H1 (cell line): ENCODE results near the gene ISM1. TPM values are rescaled to one million over a fixed set of nuclear protein-coding genes. Genes with fewer than 3 reads are reported as not detected.

Source experiments
- SRF ChIP-seq: IDR thresholded peaks from 2 replicates; pipeline ENCODE4 v1.6.1; 2011; ENCODE audit warnings: mild to moderate bottlenecking, low read depth, low read length, moderate library complexity
- polyA plus RNA-seq, 7 experiments: library from polyadenylated mRNA; depleted of rRNA in 3 of 7; stranded (reverse) in 5 of 7; unstranded in 2 of 7; fragments of >200 nt in 5 of 7; fragments of 200-250 nt in 2 of 7; gene quantifications; 1 replicate in 5 of 7; 2 replicates in 1 of 7; 4 replicates in 1 of 7; pipeline versions ENCODE4 v1.2.1 to v1.2.3, GENCODE V29; 2011 to 2013; ENCODE audit warnings: missing spikeins in 2 of 7, mixed read lengths in 2 of 7
- total RNA-seq: library from RNA; stranded (reverse); fragmentation: NEBNext Ultra II Directional; extraction: Animal tissue kit (Norgen Biotek cat#: 25700); gene quantifications from 2 replicates; pipeline ENCODE4 v1.2.1, GENCODE V29; 2021

ISM1 gene
- total and polyA plus RNA-seq, 2 of the 8 experiments (the other 6 are each of a cell fraction or from before 2014, with no cell fraction given): 0.62 to 0.97 TPM

DNA sequence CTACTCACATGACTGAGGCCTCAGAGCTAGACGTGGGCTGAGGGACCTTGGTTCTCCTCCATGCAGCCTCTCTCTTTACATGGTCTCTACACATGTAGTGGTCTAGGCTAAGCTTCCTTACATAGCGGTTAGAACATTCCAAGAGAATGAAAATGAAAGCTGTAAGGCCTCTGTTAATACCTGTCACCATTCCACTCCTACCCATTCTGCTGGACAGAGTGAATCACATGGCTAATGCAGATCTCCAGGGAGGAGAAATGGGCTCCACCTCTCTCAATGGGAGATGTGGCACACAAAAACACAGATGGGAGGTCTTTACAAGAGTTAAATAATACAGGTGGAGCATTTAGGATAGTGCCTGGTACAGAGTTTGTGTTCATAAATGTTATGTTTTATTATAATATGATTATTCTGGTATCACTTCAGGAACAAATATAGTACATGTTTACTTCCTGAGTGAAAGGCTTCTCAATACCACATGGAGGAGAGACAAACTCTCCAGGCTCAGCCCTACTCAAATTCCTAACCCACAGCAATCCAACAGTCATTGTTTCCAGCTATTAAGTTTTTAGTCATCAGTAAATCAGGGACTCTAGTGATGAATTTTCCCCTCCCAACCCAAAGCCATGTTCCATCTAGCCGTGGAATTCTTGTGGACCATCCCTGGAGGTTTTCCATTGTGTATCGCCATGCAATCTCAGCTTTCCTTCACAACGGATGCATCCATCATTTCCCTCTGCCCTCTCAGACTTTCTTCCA is 57.9 kb downstream of the ISM1 start (continued):
- TF ChIP-seq SRF: no peak
